Measurements from ENCODE around the gene SUSD2.

The SUSD2 gene

DNA sequence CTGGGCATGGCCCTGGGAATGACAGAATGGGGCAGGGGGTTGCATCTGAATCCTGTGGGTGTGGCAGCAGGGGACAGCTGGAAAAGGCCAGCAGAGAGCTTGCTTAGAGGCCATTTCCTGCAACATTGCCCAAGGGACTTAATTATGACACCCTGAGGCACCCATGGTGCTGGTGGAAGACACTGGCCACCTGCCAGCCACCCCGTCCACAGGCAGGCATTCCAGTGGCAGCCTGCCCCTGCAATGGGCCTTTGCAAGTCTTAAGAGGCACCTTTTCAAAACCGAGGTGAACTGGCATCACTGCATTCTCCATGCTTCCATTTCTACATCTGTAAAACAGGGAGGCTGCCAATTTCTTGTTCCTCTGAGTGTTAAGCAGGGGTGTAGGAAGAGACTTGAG lies 21.6 kb upstream of the SUSD2 start:
- no peak for DNase-seq (ENCODE audit: low read depth)
- no peak overlapping the region for H3K4me3 ChIP-seq (ENCODE audit: low read depth, low read length)
- TF ChIP-seq, protein P1, sequence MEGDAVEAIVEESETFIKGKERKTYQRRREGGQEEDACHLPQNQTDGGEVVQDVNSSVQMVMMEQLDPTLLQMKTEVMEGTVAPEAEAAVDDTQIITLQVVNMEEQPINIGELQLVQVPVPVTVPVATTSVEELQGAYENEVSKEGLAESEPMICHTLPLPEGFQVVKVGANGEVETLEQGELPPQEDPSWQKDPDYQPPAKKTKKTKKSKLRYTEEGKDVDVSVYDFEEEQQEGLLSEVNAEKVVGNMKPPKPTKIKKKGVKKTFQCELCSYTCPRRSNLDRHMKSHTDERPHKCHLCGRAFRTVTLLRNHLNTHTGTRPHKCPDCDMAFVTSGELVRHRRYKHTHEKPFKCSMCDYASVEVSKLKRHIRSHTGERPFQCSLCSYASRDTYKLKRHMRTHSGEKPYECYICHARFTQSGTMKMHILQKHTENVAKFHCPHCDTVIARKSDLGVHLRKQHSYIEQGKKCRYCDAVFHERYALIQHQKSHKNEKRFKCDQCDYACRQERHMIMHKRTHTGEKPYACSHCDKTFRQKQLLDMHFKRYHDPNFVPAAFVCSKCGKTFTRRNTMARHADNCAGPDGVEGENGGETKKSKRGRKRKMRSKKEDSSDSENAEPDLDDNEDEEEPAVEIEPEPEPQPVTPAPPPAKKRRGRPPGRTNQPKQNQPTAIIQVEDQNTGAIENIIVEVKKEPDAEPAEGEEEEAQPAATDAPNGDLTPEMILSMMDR (IDR thresholded peaks at IDR 0.05; ENCODE audit: low read depth, low read length, missing control alignments), result no peak

GRCh38 chr22:24160546-24160945 lies 20.7 kb upstream of the SUSD2 start:
- TF ChIP-seq, protein P1 (IDR thresholded peaks at IDR 0.05; ENCODE audit: low read depth, low read length, missing control alignments), result no peak
- DNase-seq (ENCODE audit: low read depth), result no peak
- H3K4me3 ChIP-seq (ENCODE audit: low read depth, low read length), result no peak overlapping the region

DNA sequence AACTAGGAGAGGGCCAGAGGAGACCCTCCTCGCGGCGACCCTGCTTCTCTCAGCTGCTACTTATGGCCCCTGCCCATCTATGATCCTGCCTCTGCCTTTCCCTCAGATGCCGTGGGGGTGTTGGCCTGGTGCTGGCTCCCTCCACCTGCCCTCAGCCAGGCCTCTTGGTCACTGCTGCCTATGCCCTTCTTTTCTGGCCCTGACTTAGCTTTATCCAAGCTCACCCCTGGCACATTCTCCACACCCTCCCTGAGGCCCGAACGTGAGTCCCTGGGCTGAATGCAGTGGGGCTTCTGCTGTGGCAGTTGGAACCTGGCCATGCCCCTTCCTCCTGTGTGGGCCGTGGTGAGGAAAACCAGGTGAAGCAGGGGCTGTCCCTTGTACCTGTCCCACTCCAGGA lies 19.8 kb upstream of the SUSD2 start:
- TF ChIP-seq, protein P1 (IDR thresholded peaks at IDR 0.05; ENCODE audit: low read depth, low read length, missing control alignments), result no peak
- no peak for DNase-seq (ENCODE audit: low read depth)

GRCh38 chr22:24161909-24162308 lies 19.4 kb upstream of the SUSD2 start:
- TF ChIP-seq, protein P1 (IDR thresholded peaks at IDR 0.05; ENCODE audit: low read depth, low read length, missing control alignments), result no peak
- DNase-seq (ENCODE audit: low read depth), result no peak
- no peak overlapping the region for H3K4me3 ChIP-seq (ENCODE audit: low read depth, low read length)

More for the DNA sequence above, 19.8 kb upstream of the SUSD2 start:
- no peak overlapping the region for H3K4me3 ChIP-seq (ENCODE audit: low read depth, low read length)

DNA sequence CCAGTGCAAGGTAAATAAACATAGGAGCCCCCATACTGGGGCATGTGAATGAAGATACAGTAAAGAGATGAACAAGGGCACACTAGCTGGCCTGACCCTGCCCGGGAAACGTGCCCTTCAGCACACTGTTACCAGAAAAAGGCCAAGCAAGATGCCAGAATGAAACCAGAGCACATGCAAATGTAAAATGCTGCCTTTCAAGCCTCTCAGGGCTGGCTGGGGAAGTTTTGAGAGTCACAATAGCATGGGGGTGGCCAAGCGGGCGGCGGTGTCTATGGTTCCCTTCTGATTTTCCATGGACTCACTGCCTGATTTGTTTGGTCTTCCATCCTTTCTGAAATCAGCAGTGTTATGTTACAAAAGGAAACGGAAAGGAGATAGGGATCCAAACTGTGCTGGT lies 18.9 kb upstream of the SUSD2 start:
- DNase-seq (ENCODE audit: low read depth), result no peak

DNA sequence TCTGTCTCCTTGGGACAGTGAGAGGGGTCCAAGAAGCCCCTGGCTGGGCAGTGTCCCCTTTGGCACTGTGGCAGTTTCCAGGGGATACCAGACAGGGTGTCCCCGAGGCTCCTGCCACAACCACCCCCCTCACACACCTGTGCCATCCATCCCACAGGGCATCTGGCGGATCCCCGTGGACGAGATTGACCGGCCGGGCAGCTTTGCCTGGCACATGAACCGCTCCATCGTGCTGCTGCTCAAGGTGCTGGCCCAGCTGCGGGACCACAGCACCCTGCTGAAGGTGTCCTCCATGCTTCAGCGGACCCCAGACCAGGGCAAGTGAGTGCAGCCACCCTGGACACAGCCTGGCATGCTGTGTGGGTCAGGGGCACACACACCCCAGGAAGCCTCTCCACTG lies 17.0 kb upstream of the SUSD2 start:
- TF ChIP-seq, protein P1 (IDR thresholded peaks at IDR 0.05; ENCODE audit: low read depth, low read length, missing control alignments), result no peak
- H3K4me3 ChIP-seq (ENCODE audit: low read depth, low read length), result no peak overlapping the region
- DNase-seq (ENCODE audit: low read depth), result no peak

More for the DNA sequence above, 18.9 kb upstream of the SUSD2 start:
- TF ChIP-seq, protein P1 (IDR thresholded peaks at IDR 0.05; ENCODE audit: low read depth, low read length, missing control alignments), result no peak
- no peak overlapping the region for H3K4me3 ChIP-seq (ENCODE audit: low read depth, low read length)

DNA sequence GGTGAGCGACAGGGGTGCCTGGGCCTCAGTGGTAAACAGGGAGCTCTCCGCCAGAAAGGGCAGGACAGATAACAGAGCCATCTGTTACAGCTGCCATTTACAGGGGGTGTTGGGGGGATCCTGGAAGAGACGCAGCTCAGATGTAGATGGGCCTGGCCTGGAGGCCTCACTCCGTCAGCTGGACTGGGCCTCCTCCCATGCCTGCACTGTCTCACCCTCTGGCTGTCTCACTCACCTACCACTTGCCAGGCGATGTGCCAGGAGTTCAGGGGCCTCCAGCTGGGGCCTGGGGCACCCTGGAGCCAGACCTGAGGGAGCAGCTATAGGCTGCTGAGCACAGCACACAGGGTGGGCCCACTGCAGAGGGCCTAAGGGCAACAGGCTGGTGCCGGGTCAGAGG lies 16.3 kb upstream of the SUSD2 start:
- H3K4me3 ChIP-seq (ENCODE audit: low read depth, low read length), result no peak overlapping the region
- DNase-seq (ENCODE audit: low read depth), result no peak
- TF ChIP-seq, protein P1 (IDR thresholded peaks at IDR 0.05; ENCODE audit: low read depth, low read length, missing control alignments), result no peak
